Measurements from ENCODE around the gene FAM117B. TPM values are rescaled to one million over a fixed set of nuclear protein-coding genes. Genes with fewer than 3 reads are reported as not detected.

Gene FAM117B
- total RNA-seq, 1 experiment from 2014 or later = 0.40 TPM

DNA sequence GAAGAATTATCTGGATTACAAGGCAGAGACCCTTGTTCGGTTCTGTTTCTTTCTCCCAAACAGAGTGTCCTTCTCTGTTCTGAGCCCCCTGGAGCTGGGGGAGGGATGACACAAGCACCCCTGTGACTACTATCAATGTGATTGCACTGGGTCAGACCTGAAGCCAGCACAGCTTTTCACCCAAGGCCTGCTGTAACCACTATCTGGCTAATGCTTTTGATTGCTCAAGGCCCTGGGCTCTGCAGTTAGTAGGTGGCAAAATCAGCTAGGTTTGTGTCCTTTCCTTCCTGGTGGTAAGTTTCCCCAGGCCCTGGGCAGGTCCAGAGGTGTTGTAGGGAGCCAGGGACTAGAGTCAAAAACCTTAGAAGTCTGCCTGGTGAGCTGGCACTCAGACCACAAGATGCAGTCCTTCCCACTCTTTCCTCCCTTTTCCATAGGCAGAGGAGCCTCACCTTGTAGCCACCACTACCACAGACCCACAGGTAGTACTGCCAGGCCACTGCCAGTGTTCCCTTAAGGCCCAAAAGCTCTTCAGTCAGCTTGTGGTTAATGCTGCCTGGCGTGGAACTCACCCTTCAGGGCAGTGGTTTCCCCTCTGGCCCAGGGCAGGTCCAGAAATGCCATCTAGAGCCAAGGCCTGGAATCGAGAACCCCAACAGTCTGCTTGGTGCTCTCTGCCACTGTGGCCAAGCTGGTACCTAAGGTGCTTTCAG is 83.0 kb downstream of the FAM117B start:
- Histone ChIP-seq H3K36me3 (no peaks in the 10 kb centered on the region), H3K9me3 (peaks cover 10% of the 10 kb centered on the region), H3K27me3 (no peaks in the 10 kb centered on the region), H3K4me3 (no peak overlapping the region)
- DNase-seq = no peak

DNA sequence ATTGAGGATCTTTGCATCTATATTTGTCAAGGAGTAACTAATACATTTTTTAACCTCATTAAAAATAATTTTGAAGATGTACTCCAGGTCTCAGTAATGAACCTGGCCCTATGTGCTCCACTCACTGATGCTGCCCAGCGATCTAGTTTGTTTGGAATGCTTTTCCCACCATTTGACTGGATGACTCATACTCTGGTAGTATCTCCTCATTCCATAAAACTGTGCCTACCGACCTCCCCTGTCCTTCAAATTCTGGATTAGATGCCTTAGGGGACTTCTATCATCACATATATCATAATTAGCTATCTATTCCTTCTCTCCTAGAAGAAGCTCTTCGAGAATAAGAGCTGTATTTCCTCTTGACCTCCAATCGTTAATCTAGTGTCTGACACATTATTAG is 83.8 kb downstream of the FAM117B start:
- DNase-seq = peak; percentile 24
- Histone ChIP-seq H3K4me3 (no peak overlapping the region), H3K36me3 (no peaks in the 10 kb centered on the region), H3K27me3 (no peaks in the 10 kb centered on the region), H3K9me3 (peaks cover 7% of the 10 kb centered on the region)

DNA sequence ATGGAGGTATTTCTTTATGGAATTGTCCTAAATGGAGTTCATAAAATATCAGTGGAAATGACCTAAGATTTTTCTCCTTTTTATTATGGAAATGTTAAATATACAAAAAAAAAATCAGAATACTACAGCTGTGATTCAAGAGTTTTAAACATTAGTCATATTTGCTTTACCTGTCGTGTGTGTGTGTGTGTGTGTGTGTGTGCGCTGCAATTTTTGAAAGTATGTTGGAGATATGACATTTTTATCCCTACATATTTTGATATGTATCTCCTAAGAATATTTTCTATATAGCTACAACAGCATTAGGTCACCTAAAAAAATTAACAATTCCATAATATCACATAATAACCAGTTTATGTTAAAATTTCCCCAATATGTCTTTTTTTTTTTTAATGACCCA is 85.5 kb downstream of the FAM117B start:
- H3K27me3 ChIP-seq = no peaks in the 10 kb centered on the region
- no peak overlapping the region for H3K4me3 ChIP-seq
- H3K9me3 ChIP-seq = peaks cover 7% of the 10 kb centered on the region
- DNase-seq = no peak
- H3K36me3 ChIP-seq = no peaks in the 10 kb centered on the region

DNA sequence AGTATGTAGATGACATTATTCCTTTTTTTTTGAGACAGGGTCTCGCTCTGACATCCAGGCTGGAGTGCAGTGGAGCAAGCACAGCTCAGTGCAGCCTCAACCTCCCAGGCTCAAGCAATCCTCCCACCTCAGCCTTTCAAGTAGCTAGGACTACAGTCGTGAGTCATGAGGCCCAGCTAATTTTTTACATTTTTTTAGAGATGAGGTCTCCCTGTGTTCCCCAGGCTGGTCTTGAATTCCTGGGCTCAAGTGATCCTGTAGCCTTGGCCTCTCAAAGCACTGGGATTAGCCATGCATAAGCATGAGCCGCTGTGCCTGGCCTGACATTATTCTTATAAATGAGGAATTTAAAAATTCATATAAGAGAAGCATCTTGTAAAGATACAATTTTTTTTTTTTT is 86.9 kb downstream of the FAM117B start:
- peak; percentile 19 for DNase-seq
- H3K9me3 ChIP-seq = peaks cover under 1% of the 10 kb centered on the region

DNA sequence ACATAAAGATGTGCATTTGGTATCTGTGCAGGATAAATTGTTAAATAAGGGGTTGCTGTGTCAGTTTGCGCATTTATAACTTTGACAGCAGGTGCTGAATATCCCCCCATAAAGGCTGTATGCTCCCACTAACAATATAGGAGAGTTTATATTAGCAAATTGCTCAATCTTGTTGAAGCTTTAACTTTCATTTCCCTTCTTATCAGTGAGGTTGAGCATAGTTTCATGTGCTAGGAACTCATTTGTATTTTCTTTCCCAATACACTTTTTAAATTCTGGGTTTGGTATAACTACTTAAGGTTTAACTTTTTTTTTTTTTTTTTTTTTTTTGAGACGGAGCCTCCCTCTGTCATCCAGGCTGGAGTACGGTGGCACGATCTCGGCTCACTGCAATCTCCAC is 89.0 kb downstream of the FAM117B start:
- H3K27me3 ChIP-seq = no peaks in the 10 kb centered on the region
- no peak for DNase-seq
- no peaks in the 10 kb centered on the region; the same call in 1 of the 2 replicates for H3K9me3 ChIP-seq
- no peaks in the 10 kb centered on the region for H3K36me3 ChIP-seq
- H3K4me3 ChIP-seq = no peak overlapping the region

More for the DNA sequence above, 86.9 kb downstream of the FAM117B start:
- no peak overlapping the region for H3K4me3 ChIP-seq
- no peaks in the 10 kb centered on the region for H3K36me3 ChIP-seq
- no peaks in the 10 kb centered on the region for H3K27me3 ChIP-seq

DNA sequence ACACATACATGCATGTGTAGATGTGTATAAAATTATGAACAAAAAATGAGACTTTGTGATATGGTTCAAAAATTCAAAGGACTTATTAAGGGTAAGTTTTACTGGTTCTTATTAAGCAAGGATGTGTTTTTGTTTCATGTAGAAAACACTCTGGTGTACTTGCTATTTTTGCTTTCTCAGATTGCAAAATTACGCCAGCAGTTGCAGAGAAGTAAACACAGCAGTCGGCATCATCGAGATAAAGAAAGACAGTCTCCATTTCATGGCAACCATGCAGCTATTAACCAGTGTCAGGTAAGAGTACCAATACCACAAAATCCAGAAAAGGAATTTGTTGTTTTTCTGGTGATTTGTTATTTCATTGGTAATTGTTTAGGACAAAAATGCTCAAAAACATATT is 91.3 kb downstream of the FAM117B start:
- H3K9me3 ChIP-seq = no peaks in the 10 kb centered on the region
- no peak for DNase-seq
- H3K27me3 ChIP-seq = no peaks in the 10 kb centered on the region
- no peaks in the 10 kb centered on the region for H3K36me3 ChIP-seq
- no peak overlapping the region for H3K4me3 ChIP-seq

DNA sequence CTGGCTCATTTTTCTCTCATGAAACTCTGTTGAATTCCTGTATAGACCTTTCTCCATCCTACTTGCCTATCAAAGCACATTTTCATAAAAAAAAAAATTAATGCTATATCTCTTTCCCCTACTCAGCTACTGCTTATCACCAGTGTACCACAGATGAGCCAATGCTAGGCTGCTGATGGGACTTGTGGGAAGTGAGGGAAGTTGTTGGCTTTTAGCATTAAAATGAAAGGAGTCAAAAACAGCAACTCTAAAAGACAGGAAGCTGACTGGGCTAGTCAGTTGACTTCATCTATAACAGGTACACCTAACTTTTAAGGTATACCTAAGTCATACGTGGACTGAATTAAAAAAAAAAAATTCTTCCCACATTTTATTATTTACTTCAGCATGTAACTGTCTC is 102.1 kb downstream of the FAM117B start:
- Histone ChIP-seq H3K4me3 (no peak overlapping the region), H3K27me3 (no peaks in the 10 kb centered on the region), H3K36me3 (no peaks in the 10 kb centered on the region), H3K9me3 (peaks cover 3% of the 10 kb centered on the region; the same call in 1 of the 2 replicates)
- no peak for DNase-seq

DNA sequence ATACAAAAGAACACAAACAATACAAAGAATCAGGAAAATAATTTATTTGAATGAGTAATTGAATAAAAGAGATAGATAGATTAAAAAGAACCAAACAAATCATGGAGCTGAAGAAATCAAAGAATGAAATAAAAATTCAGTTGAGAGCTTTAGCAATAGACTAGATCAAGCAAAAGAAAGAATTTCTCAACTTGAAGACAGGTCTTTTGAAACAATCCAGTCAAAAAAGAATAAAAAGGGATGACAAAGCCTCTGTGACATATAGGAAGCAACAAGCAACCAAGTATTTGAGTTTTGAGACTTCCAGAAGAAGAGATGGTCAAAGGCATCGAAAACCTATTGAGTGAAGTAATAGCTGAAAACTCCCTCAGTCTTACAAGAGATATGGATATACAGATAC is 108.8 kb downstream of the FAM117B start:
- H3K4me3 ChIP-seq = no peak overlapping the region
- no peak for DNase-seq
- no peaks in the 10 kb centered on the region for H3K27me3 ChIP-seq
- peaks cover 9% of the 10 kb centered on the region; the same call in 1 of the 2 replicates for H3K9me3 ChIP-seq
- H3K36me3 ChIP-seq = no peaks in the 10 kb centered on the region

DNA sequence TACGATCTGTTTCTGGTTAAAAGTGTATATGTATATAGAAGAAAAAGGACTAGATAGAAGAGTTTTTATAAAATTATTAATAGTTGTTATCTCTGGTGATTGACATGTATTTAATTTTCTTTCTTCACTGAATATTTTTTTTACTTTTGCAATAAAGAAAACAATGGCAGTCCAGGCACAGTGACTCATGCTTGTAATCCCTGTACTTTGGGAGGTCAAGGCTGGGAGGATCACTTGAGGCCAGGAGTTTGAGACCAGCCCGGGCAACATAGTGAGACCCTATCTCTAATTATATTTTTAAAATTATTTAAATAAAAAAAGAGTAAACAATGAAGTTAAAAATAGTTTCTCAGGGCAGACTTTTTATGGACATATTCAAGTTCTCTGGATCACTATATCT is 114.7 kb downstream of the FAM117B start:
- no peak for DNase-seq

DNA sequence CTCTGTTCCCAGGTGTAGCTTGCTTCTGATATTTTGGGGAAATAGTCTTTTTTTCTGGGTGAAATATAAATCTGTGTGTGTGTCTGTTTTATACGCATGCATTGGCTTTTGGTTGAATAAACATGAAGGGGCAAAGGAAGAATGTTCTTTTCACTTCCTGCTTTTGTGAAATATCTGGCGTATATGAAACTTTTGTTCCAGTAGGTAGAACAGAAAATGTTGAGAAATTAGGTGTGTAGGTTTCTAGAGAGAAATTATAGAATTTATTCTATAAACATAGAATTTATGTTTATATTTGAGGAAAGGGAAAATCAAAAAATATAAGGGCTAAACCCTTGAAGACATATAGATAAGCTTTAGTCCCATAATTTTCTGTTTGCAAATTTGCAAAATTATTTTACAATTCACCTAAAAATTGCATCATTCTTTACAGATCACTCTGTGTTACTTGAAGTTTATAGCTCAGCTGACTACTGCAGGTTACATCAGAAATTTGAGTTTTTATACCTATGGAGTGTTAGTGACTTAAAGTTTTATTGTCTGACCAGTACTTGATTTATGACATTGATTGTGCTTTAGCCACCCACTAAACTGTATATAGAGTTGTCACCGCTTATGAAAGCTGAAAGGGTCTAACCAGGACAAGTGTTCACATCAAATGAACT is 116.1 kb downstream of the FAM117B start:
- no peak for DNase-seq
- no peak overlapping the region for H3K4me3 ChIP-seq

More for the DNA sequence above, 114.7 kb downstream of the FAM117B start:
- Histone ChIP-seq H3K27me3 (no peaks in the 10 kb centered on the region), H3K9me3 (0 out of 2 replicates have a peak, but pooled peaks cover 5% of the 10 kb centered on the region), H3K36me3 (no peaks in the 10 kb centered on the region), H3K4me3 (no peak overlapping the region)

DNA sequence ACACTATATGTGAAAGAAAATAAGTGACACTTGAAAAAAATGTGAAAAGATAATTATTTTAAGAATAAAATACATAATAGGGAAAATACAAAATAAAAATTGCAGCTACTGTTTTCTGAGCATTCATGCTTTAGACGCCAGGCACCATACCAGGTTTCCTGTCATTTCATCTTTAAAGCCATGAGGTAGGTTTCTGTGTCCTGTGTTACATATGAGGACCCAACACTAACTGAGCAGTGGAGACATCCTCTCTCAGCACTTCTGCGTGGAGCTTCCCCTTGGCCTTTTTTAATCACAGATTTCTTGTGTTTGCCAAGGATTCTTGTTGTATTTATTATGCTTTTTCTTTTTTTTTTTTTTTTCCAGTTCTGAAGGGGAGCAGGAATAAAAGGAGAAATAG is 117.3 kb downstream of the FAM117B start:
- no peak for DNase-seq
- no peaks in the 10 kb centered on the region for H3K27me3 ChIP-seq
- H3K36me3 ChIP-seq = no peaks in the 10 kb centered on the region
- no peak overlapping the region for H3K4me3 ChIP-seq
- H3K9me3 ChIP-seq = no peaks in the 10 kb centered on the region

More for the DNA sequence above, 116.1 kb downstream of the FAM117B start:
- Histone ChIP-seq H3K9me3 (0 out of 2 replicates have a peak, but pooled peaks cover 5% of the 10 kb centered on the region), H3K36me3 (no peaks in the 10 kb centered on the region), H3K27me3 (no peaks in the 10 kb centered on the region)

DNA sequence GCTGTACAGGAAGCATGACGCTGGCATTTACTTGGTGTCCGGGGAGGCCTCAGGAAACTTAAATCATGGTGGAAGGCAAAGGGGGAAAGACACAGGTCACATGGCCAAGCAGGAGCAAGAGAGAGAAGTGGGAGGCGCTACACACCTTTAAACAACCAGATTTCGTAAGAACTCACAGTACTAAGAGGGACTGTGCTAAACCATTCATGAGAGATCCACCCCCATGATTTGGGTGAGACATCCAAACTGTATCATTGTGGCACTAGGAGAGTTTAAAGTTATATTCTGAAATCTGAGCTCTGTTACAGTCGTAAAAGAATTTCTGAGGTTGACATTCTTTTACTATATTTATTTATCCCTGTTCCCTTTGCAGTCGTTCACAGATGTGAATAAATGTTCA is 120.2 kb downstream of the FAM117B start:
- H3K4me3 ChIP-seq = no peak overlapping the region
- no peaks in the 10 kb centered on the region for H3K9me3 ChIP-seq
- H3K36me3 ChIP-seq = no peaks in the 10 kb centered on the region
- H3K27me3 ChIP-seq = no peaks in the 10 kb centered on the region
- no peak for DNase-seq

DNA sequence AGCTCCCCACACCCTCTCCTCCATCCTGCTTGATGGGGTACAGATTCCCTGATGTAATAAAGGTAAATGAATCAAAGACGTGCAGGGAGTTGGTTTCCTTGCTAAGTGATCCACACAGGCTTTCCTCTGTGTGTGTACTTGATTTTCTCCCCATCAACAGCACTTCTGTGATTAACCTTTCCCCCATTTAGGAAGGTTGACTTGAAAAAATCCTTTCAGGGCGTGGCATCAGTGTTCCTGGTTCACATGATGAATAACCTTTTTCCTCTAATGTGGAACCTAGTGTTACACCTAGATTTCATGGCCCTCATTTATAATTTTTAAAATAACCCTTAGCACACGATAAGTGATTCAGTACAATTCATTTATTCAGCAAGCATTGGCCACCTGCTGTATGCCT is 121.8 kb downstream of the FAM117B start:
- H3K36me3 ChIP-seq = no peaks in the 10 kb centered on the region
- H3K27me3 ChIP-seq = no peaks in the 10 kb centered on the region
- no peak for DNase-seq
- H3K9me3 ChIP-seq = no peaks in the 10 kb centered on the region
- H3K4me3 ChIP-seq = no peak overlapping the region

DNA sequence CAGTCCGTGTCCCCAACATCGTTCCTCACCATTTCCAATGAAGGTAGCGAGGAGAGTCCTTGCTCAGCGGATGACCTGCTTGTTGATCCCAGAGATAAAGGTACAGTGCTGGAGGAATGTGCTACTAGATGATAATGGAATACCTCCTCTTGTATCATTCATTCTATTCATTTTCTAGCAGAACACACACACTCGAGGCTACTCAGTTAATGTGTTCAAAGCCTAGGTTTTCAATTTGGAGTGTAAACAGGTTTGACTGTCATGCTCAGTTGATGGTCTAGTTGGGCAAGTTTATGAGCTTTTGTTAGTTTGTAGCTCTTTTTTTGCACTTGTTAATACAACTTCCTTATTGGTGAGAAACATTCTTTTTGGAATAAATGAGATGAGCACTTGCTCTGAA is 122.6 kb downstream of the FAM117B start:
- Histone ChIP-seq H3K9me3 (no peaks in the 10 kb centered on the region), H3K27me3 (no peaks in the 10 kb centered on the region), H3K4me3 (no peak overlapping the region), H3K36me3 (no peaks in the 10 kb centered on the region)
- DNase-seq = no peak

DNA sequence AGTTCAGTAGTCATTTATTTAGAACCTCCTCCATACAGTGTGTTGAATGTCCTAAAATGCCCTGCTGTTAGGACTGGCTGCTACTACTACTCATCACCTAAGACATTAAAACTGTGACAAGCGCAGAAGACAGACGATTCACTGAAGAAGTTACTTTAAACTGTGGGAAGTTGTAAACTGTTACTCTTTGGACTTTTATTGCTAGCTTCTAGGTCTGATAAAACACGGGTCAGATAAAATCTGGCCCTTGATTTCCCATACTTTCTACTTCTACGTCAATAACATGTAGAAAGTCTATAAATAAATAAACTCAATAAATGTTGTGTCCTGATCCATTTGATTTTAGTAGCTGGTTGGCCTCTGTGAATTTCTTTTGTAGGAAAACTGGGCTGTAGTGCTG is 123.4 kb downstream of the FAM117B start:
- Histone ChIP-seq H3K27me3 (no peaks in the 10 kb centered on the region), H3K36me3 (no peaks in the 10 kb centered on the region), H3K9me3 (no peaks in the 10 kb centered on the region), H3K4me3 (no peak overlapping the region)
- DNase-seq = no peak

DNA sequence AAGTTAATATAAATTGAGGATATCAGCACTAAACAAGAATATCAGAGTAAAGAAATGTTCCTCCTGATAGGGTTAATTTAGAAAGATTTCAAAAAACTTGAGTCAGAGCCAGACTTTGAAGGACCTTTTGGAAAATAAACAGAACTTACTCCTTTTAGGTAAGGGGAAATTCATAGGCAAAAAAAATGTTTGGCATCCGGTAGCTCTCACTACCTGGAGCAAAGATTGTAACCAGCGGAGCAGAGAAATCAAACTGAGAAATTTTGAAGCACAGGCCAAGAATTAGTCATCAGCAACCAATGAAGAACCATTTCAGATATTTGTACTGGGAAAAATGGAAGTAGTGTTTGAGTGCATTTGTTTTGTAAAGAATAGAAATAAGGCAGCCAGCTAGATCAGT is 123.8 kb downstream of the FAM117B start:
- Histone ChIP-seq H3K27me3 (no peaks in the 10 kb centered on the region), H3K9me3 (no peaks in the 10 kb centered on the region), H3K4me3 (no peak overlapping the region), H3K36me3 (no peaks in the 10 kb centered on the region)
- no peak for DNase-seq

DNA sequence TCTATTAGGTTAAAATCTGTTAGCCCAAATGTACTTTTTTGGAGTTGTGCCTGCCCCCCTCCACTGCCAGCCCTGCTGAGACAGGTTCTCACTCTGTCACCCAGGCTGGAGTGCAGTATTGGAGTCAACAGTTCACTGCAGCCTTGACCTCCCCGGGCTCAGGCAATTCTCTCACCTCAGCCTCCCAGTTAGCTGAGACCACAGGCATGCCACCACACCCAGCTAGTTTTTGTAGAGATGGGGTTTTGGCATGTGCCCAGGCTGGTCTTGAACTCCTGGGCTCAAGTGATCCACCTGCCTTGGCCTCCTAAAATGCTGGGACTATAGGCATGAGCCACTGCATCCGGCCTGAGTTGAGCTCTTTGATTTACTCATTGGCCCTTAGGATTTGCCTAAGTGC is 126.1 kb downstream of the FAM117B start:
- Histone ChIP-seq H3K4me3 (no peak overlapping the region), H3K36me3 (no peaks in the 10 kb centered on the region), H3K27me3 (no peaks in the 10 kb centered on the region), H3K9me3 (no peaks in the 10 kb centered on the region)
- DNase-seq = no peak

DNA sequence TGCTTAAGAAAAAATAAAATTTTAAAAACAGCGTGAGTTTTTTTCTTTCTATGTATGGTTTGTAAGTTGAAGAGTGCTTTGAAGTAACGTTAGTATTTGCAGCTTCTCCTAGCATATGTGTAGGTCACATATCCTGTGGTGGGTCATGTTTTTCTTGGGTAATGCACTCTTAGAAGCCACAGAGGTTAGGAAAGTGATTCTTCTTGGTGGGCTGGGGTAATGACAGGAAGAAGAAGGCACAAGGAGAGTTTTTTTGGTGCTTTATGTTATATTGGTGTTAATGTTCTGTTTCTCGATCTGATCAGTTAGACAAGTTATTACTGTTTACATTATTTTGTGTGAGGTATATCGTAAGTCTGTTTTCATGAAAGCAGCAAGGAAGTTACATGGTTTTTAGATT is 127.8 kb downstream of the FAM117B start:
- H3K9me3 ChIP-seq = no peaks in the 10 kb centered on the region
- H3K4me3 ChIP-seq = no peak overlapping the region
- no peak for DNase-seq
- H3K27me3 ChIP-seq = no peaks in the 10 kb centered on the region
- no peaks in the 10 kb centered on the region for H3K36me3 ChIP-seq

All from MG63 (cell line).